Measurements from ENCODE around the gene NAXE. TPM values are rescaled to one million over a fixed set of nuclear protein-coding genes. Genes with fewer than 3 reads are reported as not detected.
A peak's percentile ranks its signal among the peaks of the same experiment; 100 is the strongest.

The NAXE gene
- total and polyA plus RNA-seq, 2 of the 13 experiments (the other 11 are each of a cell fraction or from before 2014, with no cell fraction given) = 39.4 to 59.4 TPM

- peak; percentile 22; the same call in 1 of the 2 replicates for TF ChIP-seq ARID5B (CRISPR knock-in tag; IDR thresholded peaks at IDR 0.05)
- TF ChIP-seq CBX5 (CRISPR knock-in tag; IDR thresholded peaks at IDR 0.05; ENCODE audit: borderline replicate concordance) = no peak
- no peak for TF ChIP-seq FUBP1 (CRISPR knock-in tag; IDR thresholded peaks at IDR 0.05; ENCODE audit: borderline replicate concordance)
- TF ChIP-seq ADNP (CRISPR knock-in tag; IDR thresholded peaks at IDR 0.05) = no peak
- no peak for TF ChIP-seq SOX5 (CRISPR knock-in tag; IDR thresholded peaks at IDR 0.05; ENCODE audit: borderline replicate concordance)
- TF ChIP-seq ZNF570 (CRISPR knock-in tag; IDR thresholded peaks at IDR 0.05; ENCODE audit: borderline replicate concordance) = no peak
- TF ChIP-seq ZNF414 (CRISPR knock-in tag; IDR thresholded peaks at IDR 0.05) = no peak
- TF ChIP-seq RFXANK (CRISPR knock-in tag; IDR thresholded peaks at IDR 0.05) = no peak
- TF ChIP-seq HNRNPK (IDR thresholded peaks at IDR 0.05; ENCODE audit: low read depth, low read length, poor library complexity, severe bottlenecking) = no peak
- no peak for TF ChIP-seq ZBTB21 (CRISPR knock-in tag; IDR thresholded peaks at IDR 0.05)
- no peak for TF ChIP-seq ZNF136 (CRISPR knock-in tag; IDR thresholded peaks at IDR 0.05; ENCODE audit: low read depth)
- peak; percentile 74 for TF ChIP-seq CREB1 (IDR thresholded peaks at IDR 0.05)
- TF ChIP-seq CREB1 (CRISPR knock-in tag; IDR thresholded peaks at IDR 0.05) = peak; percentile 95
- TF ChIP-seq ZSCAN12 (CRISPR knock-in tag; IDR thresholded peaks at IDR 0.05) = no peak
- TF ChIP-seq ZNF276 (CRISPR knock-in tag; IDR thresholded peaks at IDR 0.05; ENCODE audit: low read depth) = no peak
- no peak for TF ChIP-seq ZNF207 (IDR thresholded peaks at IDR 0.05; ENCODE audit: borderline replicate concordance)
- no peak for TF ChIP-seq ZBTB7B (CRISPR knock-in tag; IDR thresholded peaks at IDR 0.05)
- TF ChIP-seq GTF2F1 (IDR thresholded peaks at IDR 0.05; ENCODE audit: low read length) = no peak
- TF ChIP-seq ZNF24 (IDR thresholded peaks at IDR 0.05) = no peak
- TF ChIP-seq SNAPC2 (CRISPR knock-in tag; IDR thresholded peaks at IDR 0.05) = peak; percentile 65; the same call in 1 of the 2 replicates
- no peak for TF ChIP-seq ZNF780A (CRISPR knock-in tag; IDR thresholded peaks at IDR 0.05)
- TF ChIP-seq ZFP1 (CRISPR knock-in tag; IDR thresholded peaks at IDR 0.05) = no peak
- TF ChIP-seq ZFP62 (CRISPR knock-in tag; IDR thresholded peaks at IDR 0.05) = no peak
- TF ChIP-seq STAT5B (CRISPR knock-in tag; IDR thresholded peaks at IDR 0.05) = no peak
- no peak for TF ChIP-seq ZNF615 (CRISPR knock-in tag; IDR thresholded peaks at IDR 0.05; ENCODE audit: borderline replicate concordance)
Observed at GRCh38 chr1:156571919-156572662, 19.5 kb upstream of the NAXE start, which contains the start of gene IQGAP3 (continued).

All from HepG2 (cell line).